Left kidney (tissue), 2 donors: ENCODE data around the gene POU2F3. TPM values are rescaled to one million over a fixed set of nuclear protein-coding genes. Genes with fewer than 3 reads are reported as not detected.
A peak's percentile ranks its signal among the peaks of the same experiment; 100 is the strongest.

Experiments
- DNase-seq: peaks from one replicate; pipeline ENCODE4 v3.0.0-alpha.2; 2013
- polyA plus RNA-seq: library from polyadenylated mRNA; unstranded; fragments of 120-200 nt; gene quantifications from one replicate; pipeline ENCODE4 v1.2.1, GENCODE V29; 2013; ENCODE audit not compliant: insufficient read length

POU2F3 gene
- polyA plus RNA-seq, 1 donor, result 0.32 TPM

DNA sequence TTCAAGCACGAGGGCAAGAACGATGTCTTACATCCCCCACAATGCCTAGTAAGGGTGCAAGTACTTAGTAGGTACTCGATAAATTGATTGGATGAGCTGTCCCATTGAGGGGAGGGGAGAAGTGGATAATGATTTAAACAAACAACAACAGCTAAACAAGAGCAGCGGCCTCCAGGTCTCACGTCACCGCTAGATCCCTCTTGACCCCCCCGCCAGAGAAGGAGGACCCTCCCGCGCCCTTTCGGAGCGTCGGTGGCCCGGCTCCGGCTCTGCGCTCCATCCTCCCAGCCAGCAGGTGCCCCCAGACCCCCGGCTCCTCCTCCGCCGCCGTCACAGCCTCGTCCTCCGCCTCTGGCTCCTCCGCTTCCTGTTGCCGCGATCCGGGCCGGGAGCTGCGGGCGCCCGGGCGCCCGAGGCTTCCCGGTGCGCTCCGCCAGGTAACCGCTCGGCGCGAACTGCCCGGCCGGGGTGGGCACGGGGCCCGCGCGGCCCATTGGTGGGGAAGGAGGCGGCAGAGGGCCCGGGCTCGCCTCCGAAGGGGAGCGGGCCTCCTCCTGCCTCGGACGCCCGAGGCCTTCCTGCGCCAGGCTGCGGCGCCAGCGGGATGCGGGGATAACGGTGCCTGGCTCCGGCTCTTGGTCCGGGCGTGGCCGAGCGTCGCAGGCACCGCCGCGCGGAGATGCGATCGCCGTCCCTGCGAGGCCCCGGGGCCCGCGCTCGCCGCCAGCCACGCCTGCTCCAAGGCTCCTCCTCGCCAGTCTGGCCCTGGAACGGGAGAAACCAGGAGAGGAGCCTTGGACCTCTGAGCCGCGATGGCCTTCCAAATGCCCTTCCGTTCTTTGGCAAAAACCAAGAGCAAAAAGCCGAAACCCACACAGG is 85.2 kb downstream of the POU2F3 start, which contains the start of gene TLCD5:
Gene TLCD5, plus strand, starts transcription at position 368 of the 879 bp plus-strand sequence. CDS start 2,143 bp downstream, outside the sequence.
- DNase-seq, result peak; percentile 82

DNA sequence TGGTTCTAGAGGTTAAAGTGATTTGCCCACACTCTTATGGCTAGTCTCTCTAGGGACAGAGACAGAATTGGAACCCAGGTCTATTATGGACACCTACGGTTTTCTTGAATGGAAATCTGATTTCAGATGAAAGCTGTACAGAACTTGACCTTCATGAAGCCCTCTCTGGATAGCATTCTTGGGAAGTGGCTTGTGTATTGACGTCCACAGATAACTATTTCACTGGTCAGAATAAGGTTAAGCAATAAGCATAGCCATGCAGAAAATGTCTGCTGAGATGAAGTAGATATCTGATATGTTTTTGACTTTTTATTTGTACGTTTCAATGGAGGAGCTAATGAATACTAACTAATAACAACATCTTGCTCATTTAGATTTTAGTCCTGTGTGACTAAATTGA is 86.3 kb downstream of the POU2F3 start:
- DNase-seq, result no peak

DNA sequence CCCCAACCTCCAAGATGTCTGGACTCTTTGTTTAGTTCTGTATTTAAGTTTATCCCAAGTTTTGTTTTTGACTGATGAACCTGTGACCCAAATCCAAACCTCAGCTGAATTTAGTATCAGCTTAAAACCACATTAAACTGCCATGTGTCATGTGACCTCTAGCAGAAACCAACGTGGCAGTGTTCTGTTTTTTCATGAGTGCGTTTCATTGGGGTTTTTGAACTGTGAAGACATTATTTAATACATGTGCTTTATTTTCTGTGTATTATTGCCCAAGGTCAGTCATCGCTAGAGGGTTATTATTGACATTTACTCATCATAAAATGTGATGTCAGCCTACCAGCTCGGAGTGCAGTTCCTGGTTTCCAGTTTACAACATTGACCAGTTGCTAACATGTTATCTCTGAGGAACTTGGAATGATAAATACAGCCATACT is 86.9 kb downstream of the POU2F3 start:
- DNase-seq, result no peak

DNA sequence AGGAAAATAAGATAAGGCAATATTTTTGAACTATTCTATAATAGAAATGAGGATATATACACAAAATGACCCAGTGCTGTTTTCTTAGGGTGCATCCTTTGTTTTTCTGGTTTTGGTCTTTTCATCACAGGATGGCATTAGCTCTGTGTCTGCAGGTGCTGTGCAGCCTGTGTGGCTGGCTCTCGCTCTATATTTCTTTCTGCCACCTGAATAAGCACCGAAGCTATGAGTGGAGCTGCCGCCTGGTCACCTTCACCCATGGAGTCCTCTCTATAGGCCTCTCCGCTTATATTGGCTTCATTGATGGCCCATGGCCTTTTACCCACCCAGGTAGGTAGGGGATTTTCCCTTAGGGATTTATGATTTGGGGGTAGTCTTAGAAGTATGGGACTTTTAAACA is 87.4 kb downstream of the POU2F3 start:
- DNase-seq, result no peak

DNA sequence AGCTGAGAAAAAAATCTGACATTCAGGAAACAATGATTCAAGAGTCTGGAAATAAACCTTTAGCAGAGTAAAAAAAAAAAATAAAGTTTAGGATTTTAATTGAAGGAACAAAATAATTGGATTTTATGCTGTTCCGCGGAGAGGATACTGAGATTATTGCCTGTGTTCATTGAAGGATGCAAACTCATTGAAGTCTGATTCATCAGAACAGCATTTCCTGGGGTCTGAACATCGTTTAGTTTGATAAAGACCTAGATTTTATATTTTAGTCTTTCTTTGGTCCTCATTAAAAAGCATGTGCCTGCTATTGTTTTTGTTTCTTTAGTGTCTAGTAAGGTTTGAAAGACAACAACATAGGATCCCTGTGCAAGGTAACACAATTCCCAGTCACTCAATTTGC is 89.6 kb downstream of the POU2F3 start:
- DNase-seq, result no peak

DNA sequence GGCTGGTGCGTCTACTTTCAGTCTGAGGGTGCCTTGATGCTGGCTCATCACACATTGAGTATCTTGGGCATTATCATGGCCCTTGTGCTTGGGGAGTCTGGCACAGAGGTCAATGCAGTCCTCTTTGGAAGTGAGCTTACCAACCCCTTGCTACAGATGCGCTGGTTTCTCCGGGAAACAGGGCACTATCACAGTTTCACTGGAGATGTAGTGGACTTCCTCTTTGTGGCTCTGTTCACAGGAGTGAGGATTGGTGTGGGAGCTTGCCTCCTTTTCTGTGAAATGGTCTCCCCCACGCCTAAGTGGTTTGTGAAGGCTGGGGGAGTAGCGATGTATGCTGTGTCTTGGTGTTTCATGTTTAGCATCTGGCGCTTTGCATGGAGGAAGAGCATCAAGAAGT is 90.1 kb downstream of the POU2F3 start:
- no peak for DNase-seq

DNA sequence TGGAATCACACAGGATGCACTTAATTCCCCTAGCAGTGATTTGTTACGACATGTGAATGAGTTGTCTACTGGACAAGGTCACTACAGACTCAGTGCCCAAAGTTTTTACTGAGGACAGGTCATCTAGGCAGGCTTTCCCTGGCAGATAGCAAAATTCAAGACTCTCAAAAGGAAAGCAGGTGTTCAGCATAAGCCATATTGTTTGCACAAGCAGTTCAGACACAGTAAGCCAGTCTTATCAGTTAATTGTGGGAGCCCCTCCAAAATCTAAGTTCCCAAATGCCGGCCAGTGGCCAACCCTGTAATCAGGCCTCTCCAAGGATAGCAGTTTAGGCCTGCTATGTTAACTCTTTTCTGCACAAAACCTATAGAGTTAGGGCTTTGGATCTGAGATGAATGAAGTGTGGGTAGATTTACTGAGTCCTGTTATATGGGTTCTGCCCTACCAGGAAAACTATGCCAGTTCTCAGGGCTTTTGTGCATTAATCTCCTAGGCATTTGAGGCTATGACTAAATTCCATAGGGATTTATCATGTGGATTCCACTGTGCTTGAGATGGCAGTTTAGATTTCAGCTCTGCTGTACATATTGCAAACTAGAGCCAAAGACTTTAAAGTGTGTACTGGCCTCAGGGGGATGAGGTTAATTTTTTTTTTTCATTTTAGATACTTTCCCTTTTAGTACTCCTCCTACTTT is 91.5 kb downstream of the POU2F3 start:
- no peak for DNase-seq

DNA sequence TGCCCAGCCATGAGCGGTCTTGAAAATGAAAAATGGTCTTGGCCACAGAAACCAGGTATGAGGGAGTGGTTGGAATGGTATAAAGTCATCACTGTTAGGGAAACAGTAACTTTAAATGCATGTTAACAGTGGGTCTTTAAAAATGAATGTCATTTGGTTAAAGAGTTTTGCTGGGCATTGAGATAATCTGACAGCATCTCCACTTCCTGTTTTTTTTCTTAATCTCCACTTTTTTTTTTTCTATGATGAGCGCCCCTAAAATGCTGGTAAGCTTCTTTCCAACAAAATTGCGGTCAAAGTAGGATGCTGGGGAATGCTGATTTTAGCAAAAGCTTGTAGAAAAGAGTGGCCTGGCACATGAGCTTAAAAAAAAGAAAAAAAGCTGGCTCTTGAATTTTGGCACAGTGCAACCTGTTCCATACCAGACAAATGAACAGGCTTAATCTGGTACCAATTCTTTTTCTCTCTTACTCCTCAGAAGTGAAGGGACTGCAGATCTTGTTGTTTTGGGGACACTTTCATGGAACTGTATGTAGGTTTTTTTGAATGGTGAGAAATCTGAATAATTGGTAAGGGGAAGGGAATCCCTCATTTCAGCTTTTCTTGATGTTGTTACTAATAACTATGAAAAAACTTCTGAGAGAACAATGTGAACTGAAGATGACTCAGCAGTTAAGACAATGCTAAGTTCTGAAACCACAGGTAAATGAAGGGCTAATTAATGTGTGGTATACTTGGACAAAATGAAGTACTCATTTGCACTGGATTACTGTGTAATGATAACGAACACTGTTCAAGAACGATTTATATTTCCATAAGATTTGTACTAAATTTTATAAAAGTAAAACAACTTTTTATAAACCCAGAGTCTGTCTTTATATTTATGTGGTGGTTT is 93.1 kb downstream of the POU2F3 start:
- DNase-seq, result no peak

DNA sequence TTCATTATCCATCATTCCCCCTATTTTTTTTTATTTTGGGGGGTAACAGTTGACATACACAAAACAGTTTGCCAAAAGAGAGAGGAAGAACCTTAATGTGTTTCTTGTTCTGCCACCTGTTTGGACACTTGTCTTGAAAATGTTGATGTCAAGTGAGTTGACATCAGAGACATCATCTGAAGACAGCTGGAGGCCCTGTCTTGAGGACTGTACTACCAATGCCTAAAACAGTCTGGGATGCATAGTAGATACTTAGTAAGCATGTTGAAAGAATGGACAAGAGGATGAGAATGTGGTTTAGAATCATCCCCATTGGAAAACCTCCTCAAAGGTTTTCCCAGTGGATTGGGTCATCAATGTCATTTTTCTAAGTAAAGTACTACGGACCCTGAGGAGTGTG is 93.9 kb downstream of the POU2F3 start:
- DNase-seq, result no peak

DNA sequence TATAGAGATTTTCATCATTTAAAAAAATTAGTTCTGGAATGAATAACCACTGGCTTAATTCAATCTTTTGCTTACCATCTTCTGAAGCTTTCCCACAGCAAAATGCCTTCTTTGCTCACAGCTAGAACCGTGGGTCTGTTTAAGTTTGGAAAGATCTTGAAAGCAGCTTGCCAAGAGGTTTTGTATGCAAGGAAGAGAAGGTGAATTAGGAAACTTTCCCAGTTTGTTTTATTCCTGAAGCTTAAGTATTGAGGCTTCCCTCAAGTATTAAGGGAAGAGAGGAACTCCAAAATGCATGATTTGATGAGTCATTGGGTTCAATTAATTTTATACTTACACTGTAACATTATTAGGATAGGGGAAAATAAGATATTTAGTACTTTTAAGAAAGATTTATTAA is 94.4 kb downstream of the POU2F3 start:
- DNase-seq, result no peak

DNA sequence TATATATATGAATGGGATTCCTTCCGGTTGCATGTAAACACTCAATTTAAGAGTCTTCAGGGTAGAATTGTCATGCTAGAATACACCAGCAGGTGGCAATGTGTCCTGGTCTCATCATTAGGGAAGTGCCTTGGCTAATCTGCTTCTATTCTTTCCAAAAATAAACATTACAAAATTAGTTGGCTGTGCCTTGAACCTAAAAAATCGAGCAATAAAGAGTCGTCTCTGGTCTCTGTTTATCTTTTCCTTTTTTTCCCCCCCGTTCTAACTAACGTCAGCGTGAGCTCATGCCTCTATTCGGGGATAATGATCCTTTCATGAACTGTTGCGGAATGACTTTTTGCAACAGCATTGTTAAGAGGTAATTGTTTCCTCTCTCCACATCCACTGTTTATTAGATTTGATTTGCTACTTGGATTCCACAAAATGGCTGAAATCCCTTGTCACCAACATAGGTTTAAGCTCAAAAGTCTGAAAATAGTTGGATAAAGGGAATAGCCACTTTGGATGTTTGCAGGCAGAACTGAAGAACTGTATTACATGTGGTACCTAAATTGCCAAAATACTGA is 95.0 kb downstream of the POU2F3 start:
- peak; percentile 90 for DNase-seq

DNA sequence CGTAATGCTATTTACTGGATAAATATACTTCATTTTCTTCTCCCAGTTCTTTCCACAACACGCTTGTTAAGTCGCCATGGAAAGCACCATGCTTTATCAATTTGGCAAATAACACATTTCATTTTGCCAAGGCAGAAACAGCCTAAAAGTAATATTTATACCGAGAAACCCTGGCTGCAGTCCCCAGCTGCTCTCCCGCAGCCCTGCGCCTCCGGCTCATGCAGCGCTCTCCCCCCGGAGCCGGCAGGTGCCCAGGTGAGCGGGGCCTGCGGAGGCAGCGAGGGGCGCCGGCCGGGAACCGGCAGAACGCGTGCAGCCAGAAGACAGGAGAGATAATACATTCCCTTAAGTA is 95.6 kb downstream of the POU2F3 start:
- no peak for DNase-seq

DNA sequence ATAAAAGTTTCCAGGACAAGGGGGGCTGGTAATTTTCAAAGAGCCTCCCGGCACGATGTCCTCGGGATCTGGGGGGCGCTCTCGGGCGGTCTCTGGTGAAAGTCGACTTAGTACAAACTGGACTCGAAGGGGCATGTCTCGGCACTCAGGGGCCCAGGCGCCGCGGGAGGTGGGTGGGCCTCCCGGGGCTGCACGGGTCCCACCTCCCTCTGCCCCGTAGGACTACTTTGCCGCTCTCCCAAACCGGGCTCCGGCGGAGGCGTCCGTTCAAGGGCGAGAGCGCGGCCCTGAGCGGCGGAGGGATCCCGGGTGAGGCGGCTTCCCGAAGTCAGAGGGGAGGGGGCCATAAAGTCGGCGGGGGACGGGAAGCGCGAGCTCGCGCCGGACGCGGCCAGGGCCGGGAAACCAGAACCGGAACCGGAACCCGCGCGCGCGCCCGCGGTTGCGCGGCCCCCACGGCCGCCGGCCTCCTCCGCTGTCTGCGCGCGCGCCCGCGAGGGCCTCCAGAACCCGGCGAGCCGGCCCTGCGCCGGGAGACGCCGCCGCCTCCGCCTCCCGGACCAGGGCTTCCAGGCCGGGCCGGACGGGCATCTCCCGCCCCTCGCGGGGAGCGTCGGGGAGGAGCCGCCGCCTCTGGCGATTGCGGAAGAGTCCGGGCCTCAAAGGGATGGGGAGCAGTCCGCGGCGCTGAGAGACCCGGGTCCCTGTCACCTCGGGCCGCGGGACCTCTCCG is 96.1 kb downstream of the POU2F3 start, which contains the start of gene ARHGEF12:
Gene ARHGEF12, plus strand, starts transcription at position 506 of the 733 bp plus-strand sequence. CDS start 831 bp downstream, outside the sequence.
- DNase-seq, result peak; percentile 95

DNA sequence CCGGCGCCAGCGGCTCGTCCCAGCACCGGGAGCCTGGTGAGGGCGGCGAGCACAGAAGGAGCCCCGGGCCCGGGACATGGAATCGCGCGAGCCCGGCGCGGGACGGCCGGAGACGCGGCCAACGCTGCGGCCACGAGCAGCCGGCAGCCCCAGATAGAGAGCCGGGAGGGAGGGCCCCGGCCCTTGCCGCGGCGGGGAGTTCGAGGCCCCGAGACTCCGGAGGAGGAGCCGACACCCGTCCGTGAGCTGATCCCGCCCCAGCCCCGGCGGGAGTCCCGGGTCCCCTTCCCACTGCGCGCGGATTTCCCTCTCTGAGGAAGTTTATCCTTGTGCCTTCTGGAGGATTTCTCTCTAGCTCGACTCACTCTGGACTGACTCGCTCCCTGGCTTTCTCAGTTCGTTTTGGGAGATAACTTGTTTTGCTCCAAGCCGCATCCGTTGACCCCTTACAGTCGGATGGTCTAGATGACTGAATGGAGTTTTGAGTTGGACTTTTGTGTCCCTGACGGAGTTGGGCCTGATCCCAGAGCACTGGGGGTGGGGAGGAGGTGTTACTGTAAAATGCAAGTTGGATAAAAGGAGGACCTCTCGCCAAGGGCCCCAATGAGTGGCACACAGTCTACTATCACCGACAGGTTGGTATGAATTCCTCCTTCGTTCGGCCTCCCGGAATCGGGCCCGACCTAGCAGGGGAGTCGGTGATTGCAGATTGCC is 96.9 kb downstream of the POU2F3 start:
- DNase-seq, result no peak

DNA sequence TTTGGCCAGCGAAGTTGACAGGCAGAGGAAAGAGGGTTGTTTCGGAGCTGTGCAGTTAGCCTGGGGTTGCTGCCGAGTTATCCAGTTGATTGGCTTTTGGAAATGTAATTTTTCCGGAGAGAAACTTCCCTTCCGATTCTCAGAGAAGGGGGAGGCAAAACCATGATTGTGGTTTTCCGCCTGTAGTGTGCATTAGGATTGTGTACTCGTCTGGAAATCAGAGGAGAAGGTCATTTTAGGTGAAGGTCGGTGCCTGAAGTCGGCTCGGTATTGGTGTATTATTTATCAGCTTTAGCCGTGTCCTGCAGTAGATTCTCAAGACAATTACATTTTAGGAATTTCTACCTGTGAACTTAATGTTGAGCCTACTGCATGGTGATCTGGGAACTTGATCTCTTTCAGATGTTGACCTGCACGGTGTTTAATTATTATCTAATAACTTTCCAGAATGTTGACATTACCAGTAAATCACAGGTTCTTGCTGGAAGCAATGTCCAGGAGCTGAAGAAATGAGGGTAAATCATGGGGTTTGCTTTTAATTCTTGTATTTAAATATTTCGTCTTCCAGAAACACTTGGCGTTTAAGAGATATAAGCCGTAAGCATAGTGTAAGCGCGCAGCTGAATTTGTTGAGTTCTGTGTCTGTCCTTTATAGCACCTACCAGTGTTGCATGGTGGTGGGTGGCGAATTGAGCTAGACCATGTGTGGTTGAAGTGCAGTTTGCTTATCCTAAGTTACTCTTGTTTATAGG is 97.6 kb downstream of the POU2F3 start:
- DNase-seq, result no peak

DNA sequence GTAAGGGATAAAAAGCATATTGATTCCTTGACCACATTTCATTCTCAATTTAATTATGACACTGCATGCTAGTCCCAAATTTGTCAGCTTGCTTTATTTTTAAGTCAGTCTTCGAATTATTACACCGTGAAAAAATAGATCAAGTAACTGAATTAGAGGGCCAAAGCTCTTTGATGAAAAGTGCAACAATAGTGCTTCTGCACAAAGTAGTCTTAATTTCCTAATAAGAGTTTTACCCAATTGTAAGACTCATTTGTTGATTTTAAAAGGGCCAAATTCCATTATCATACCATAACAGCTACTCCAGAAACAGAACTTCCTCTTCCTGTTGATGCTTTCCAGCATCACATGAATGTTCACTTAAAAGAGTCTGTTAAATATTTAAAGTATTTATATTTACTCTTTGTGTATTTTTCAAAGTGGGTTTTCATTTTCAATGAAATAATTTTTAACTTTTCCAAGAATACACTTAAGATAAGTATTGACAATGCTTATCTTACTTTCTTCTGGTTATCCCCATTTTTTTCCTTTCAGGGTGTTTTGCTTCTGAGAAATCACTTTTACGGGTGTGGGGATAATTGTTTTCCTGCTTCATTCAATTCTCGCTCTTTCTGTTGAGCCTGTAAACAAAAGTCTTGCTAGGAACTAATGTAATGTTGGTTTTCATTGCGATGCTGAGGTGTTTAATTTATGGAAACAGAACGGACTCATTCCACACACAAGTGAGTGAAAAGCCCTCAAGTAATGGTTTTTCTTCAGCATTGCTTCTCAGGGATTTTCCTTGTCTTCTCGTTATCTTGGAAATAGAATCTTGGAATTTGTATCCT is 98.4 kb downstream of the POU2F3 start:
- no peak for DNase-seq

DNA sequence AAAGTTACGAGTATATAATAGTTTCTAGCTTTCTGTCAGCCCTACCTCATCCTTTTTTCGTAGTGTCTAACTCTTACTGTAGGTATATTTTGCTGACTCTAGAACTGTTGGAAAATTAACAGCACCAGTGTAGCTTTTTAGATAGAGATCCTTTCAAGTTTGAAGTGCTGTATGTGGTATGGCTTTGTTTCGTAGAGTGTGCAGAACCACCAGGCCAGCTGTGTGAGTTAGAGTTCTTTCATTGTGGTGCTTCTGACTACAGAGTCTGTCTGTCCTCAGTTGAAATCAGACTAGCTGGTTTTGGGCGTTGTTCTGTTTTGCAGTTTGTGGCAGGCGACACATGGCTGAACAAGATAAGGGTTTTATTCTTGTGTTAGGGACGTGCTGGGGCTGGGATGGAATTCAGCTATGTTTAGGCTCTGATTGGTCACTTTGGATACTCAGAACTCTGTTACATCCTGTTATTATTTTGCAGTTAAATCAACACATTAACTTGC is 99.5 kb downstream of the POU2F3 start:
- no peak for DNase-seq

DNA sequence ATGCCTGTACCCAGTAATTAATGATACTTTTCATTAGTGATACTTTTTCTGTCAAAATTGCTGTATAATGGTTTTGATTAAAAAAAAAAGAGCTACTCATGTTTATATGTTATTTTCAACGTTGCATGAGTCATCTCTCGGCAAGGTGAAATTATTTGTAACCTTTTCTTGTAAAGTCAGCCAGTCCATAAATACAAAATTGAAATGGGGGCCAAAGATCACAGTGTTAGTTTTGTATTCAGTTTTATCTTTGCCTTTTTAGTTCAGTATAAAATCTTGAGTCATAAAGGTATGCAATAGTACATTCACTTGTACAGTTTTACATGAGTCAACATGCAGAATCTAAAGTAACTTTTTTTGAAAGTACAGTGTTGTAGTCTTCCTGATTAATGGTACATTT is 100.6 kb downstream of the POU2F3 start:
- DNase-seq, result no peak

DNA sequence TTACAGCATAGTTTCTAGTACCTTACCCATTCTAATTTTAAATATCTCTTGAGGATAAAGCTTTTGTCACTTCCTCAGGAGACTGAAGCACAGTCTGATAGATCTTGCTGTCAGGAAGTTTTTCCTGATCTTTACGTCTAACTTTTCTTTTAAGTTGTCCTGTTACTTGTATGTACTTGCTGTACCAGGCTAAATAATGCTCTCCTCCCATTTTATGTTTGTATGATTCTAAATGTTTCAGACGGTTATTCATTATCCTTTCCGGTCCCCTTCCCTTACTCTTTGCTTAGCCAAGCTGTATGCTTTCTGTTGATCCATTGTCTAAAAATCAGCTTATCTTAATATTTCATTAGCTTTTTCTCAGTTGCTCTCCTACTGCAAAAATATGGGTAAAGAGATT is 102.3 kb downstream of the POU2F3 start:
- no peak for DNase-seq
